Neural cell (in vitro differentiated cells): ENCODE data around the gene HMGCLL1. TPM values are rescaled to one million over a fixed set of nuclear protein-coding genes. Genes with fewer than 3 reads are reported as not detected.

ENCODE experiments used
- H2AFZ ChIP-seq: fragments of 200-600, 300-800 bp; sonication (generic), shearing (Covaris generic); 2 replicates; pipeline ENCODE4 v1.6.0; 2014; ENCODE audit warnings: low read depth, mild to moderate bottlenecking, antibody characterized with exemption, low read length, moderate library complexity
- H3F3A ChIP-seq: fragments of 200-600 bp; shearing (Covaris generic); 2 replicates; pipeline ENCODE4 v1.6.1; 2016; ENCODE audit warnings: mild to moderate bottlenecking, moderate library complexity, mixed read lengths, antibody characterized with exemption, low read length; ENCODE audit not compliant: insufficient read depth, poor library complexity, severe bottlenecking
- H3K27ac ChIP-seq: fragments of 200-600, 300-800 bp; sonication (generic), shearing (Covaris generic); 2 replicates; pipeline ENCODE4 v1.5.1; 2014; ENCODE audit warnings: mild to moderate bottlenecking, low read length, moderate library complexity
- H3K27me3 ChIP-seq: fragments of 300-800, 200-600 bp; sonication (generic), shearing (Covaris generic); 2 replicates; pipeline ENCODE4 v1.6.0; 2014; ENCODE audit warnings: mild to moderate bottlenecking, low read depth, low read length, moderate library complexity; ENCODE audit not compliant: insufficient read depth
- H3K36me3 ChIP-seq: fragments of 300-800, 200-600 bp; sonication (generic), shearing (Covaris generic); 2 replicates; pipeline ENCODE4 v1.5.1; 2014; ENCODE audit warnings: mild to moderate bottlenecking, antibody characterized with exemption, low read length, moderate library complexity; ENCODE audit not compliant: insufficient read depth
- H3K4me2 ChIP-seq: fragments of 300-800, 200-600 bp; sonication (generic), shearing (Covaris generic); 2 replicates; pipeline ENCODE4 v1.6.0; 2014; ENCODE audit warnings: mild to moderate bottlenecking, low read length
- H3K4me3 ChIP-seq: fragments of 300-800, 200-600 bp; sonication (generic), shearing (Covaris generic); 2 replicates; pipeline ENCODE4 v1.5.1; 2014; ENCODE audit warnings: mild to moderate bottlenecking, low read length, moderate library complexity
- H3K79me2 ChIP-seq: fragments of 200-600 bp; shearing (Covaris generic); replicated peaks from 2 replicates; pipeline ENCODE4 v1.6.0; 2014; ENCODE audit warnings: mild to moderate bottlenecking, low read length, moderate library complexity; ENCODE audit not compliant: insufficient read depth
- H3K9ac ChIP-seq: fragments of 300-800, 200-600 bp; sonication (generic), shearing (Covaris generic); 2 replicates; pipeline ENCODE4 v1.6.1; 2016; ENCODE audit warnings: mild to moderate bottlenecking, low read length, mixed read lengths
- H3K9me2 ChIP-seq: fragments of 200-600 bp; shearing (Covaris generic); 2 replicates; pipeline ENCODE4 v1.6.1; 2016; ENCODE audit warnings: mild to moderate bottlenecking, low read length, mixed read lengths; ENCODE audit not compliant: insufficient read depth
- H3K9me3 ChIP-seq: fragments of 200-600, 300-800 bp; sonication (generic), shearing (Covaris generic); 2 replicates; pipeline ENCODE4 v1.6.1; 2016; ENCODE audit warnings: mild to moderate bottlenecking, mixed run types, low read length, moderate library complexity, mixed read lengths
- H4K20me1 ChIP-seq: fragments of 200-600 bp; shearing (Covaris generic); 2 replicates; pipeline ENCODE4 v1.6.1; 2016; ENCODE audit warnings: mild to moderate bottlenecking, mixed run types; ENCODE audit not compliant: insufficient read depth
- EP300 ChIP-seq: fragments of 450-650 bp; conservative IDR thresholded peaks from 2 replicates; pipeline ENCODE4 v1.6.1; 2014; ENCODE audit warnings: antibody characterized with exemption, mild to moderate bottlenecking, moderate library complexity; ENCODE audit not compliant: poor library complexity, severe bottlenecking
- EZH2 ChIP-seq: fragments of 200-600, 300-800 bp; shearing (Covaris generic), sonication (generic); IDR thresholded peaks from 2 replicates; pipeline ENCODE4 v1.6.1; 2014; ENCODE audit warnings: antibody characterized with exemption, low read length, borderline replicate concordance, mild to moderate bottlenecking; ENCODE audit not compliant: insufficient read depth, poor library complexity, severe bottlenecking
- MXI1 ChIP-seq: fragments of 450-650 bp; conservative IDR thresholded peaks from 2 replicates; pipeline ENCODE4 v1.6.1; 2014; ENCODE audit warnings: antibody characterized with exemption, mild to moderate bottlenecking; ENCODE audit not compliant: poor library complexity, severe bottlenecking
- POLR2AphosphoS5 ChIP-seq: IDR thresholded peaks from 2 replicates; pipeline ENCODE4 v1.6.1; 2012
- RAD21 ChIP-seq: fragments of 450-650 bp; conservative IDR thresholded peaks from 2 replicates; pipeline ENCODE4 v1.6.1; 2014; ENCODE audit warnings: antibody characterized with exemption, mild to moderate bottlenecking, moderate library complexity
- SMC3 ChIP-seq: fragments of 450-650 bp; conservative IDR thresholded peaks from 2 replicates; pipeline ENCODE4 v1.6.1; 2014; ENCODE audit warnings: antibody characterized with exemption, mild to moderate bottlenecking, moderate library complexity; ENCODE audit not compliant: poor library complexity
- TAF1 ChIP-seq: IDR thresholded peaks from 2 replicates; pipeline ENCODE4 v1.6.1; 2012; ENCODE audit warnings: low read depth
- polyA plus RNA-seq: library from polyadenylated mRNA; depleted of rRNA; stranded (reverse); fragments of >200 nt; gene quantifications from 2 replicates; pipeline ENCODE4 v1.2.3, GENCODE V29; 2014
- TF ChIP-seq, protein P1 (sequence below): fragments of 450-650 bp; IDR thresholded peaks from 2 replicates; pipeline ENCODE4 v1.5.1; 2014; ENCODE audit warnings: antibody characterized with exemption, mild to moderate bottlenecking, moderate library complexity; ENCODE audit not compliant: poor library complexity, severe bottlenecking
- TF ChIP-seq, protein P2 (sequence below): IDR thresholded peaks from 2 replicates; pipeline ENCODE4 v1.6.1; 2012; ENCODE audit warnings: borderline replicate concordance

The HMGCLL1 gene
- polyA plus RNA-seq, 1 donor from 2014 or later = 59.7 TPM

DNA sequence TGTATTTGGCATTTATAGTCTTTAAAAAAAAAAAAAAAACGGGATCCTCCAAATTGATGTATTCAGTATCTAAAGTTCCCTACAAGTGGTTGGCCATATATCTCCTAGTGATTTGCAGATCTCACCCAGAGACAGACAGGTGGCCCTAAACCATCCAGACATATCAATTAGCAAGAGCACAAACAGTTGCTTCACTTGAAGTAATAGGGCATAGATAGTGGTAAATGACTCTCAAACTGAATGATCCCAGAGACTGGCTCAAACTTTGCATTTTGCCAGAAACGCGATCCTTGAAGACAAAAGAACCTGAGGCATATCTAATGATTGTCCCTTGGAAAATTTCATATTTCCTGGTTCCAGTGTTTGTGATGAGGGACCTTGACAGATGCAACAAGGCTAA is 54.6 kb downstream of the HMGCLL1 start:
- TF ChIP-seq RAD21 = no peak
- TF ChIP-seq, protein P1, sequence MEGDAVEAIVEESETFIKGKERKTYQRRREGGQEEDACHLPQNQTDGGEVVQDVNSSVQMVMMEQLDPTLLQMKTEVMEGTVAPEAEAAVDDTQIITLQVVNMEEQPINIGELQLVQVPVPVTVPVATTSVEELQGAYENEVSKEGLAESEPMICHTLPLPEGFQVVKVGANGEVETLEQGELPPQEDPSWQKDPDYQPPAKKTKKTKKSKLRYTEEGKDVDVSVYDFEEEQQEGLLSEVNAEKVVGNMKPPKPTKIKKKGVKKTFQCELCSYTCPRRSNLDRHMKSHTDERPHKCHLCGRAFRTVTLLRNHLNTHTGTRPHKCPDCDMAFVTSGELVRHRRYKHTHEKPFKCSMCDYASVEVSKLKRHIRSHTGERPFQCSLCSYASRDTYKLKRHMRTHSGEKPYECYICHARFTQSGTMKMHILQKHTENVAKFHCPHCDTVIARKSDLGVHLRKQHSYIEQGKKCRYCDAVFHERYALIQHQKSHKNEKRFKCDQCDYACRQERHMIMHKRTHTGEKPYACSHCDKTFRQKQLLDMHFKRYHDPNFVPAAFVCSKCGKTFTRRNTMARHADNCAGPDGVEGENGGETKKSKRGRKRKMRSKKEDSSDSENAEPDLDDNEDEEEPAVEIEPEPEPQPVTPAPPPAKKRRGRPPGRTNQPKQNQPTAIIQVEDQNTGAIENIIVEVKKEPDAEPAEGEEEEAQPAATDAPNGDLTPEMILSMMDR = no peak
- no peak for TF ChIP-seq EZH2
- TF ChIP-seq MXI1 = no peak
- TF ChIP-seq TAF1 = no peak
- TF ChIP-seq, protein P2, sequence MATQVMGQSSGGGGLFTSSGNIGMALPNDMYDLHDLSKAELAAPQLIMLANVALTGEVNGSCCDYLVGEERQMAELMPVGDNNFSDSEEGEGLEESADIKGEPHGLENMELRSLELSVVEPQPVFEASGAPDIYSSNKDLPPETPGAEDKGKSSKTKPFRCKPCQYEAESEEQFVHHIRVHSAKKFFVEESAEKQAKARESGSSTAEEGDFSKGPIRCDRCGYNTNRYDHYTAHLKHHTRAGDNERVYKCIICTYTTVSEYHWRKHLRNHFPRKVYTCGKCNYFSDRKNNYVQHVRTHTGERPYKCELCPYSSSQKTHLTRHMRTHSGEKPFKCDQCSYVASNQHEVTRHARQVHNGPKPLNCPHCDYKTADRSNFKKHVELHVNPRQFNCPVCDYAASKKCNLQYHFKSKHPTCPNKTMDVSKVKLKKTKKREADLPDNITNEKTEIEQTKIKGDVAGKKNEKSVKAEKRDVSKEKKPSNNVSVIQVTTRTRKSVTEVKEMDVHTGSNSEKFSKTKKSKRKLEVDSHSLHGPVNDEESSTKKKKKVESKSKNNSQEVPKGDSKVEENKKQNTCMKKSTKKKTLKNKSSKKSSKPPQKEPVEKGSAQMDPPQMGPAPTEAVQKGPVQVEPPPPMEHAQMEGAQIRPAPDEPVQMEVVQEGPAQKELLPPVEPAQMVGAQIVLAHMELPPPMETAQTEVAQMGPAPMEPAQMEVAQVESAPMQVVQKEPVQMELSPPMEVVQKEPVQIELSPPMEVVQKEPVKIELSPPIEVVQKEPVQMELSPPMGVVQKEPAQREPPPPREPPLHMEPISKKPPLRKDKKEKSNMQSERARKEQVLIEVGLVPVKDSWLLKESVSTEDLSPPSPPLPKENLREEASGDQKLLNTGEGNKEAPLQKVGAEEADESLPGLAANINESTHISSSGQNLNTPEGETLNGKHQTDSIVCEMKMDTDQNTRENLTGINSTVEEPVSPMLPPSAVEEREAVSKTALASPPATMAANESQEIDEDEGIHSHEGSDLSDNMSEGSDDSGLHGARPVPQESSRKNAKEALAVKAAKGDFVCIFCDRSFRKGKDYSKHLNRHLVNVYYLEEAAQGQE = no peak
- no peak for TF ChIP-seq POLR2AphosphoS5
- no peak for TF ChIP-seq SMC3
- TF ChIP-seq EP300 = no peak
- Histone ChIP-seq H3K4me2 (no peak overlapping the region), H3F3A (no peaks in the 10 kb centered on the region), H3K9me2 (no peaks in the 10 kb centered on the region), H3K27me3 (no peaks in the 10 kb centered on the region), H3K4me3 (no peak overlapping the region), H3K9me3 (no peaks in the 10 kb centered on the region), H4K20me1 (no peaks in the 10 kb centered on the region), H3K9ac (no peak overlapping the region), H3K36me3 (no peaks in the 10 kb centered on the region), H3K79me2 (no peaks in the 10 kb centered on the region), H3K27ac (no peak overlapping the region), H2AFZ (no peak overlapping the region)

DNA sequence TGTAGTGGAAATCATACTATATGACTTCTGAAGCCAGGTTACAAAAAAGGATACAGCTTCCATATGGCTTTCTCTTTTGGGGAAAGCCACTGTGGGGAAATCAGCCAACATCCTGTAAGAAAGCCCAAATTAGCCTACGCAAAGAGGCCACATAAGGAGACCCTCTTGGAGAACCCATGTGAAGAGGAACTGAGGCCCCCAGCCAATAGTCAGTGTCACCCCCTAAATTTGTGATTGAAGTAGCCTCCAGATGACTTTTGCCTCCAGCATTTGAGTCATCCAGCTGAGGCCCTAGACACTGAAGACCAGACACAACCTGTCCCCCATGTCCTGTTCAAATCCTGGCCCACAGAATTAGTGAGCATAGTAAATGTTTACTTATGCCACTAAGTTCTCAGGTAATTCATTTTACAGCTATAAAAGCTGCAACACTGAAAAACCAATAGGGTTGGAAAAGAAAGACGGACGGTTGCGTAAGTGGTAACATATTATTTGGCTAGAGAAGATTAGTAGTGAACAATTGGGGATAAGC is 60.4 kb downstream of the HMGCLL1 start:
- TF ChIP-seq, protein P2 = no peak
- no peak for TF ChIP-seq EZH2
- no peak for TF ChIP-seq EP300
- no peak for TF ChIP-seq MXI1
- no peak for TF ChIP-seq POLR2AphosphoS5
- TF ChIP-seq, protein P1 = no peak
- no peak for TF ChIP-seq RAD21
- no peak for TF ChIP-seq TAF1
- TF ChIP-seq SMC3 = no peak
- Histone ChIP-seq H3K9ac (no peak overlapping the region), H3K36me3 (no peaks in the 10 kb centered on the region), H3K4me2 (no peak overlapping the region), H4K20me1 (no peaks in the 10 kb centered on the region), H3K27ac (no peak overlapping the region), H3K4me3 (no peak overlapping the region), H3K9me3 (no peaks in the 10 kb centered on the region), H2AFZ (no peak overlapping the region), H3K27me3 (no peaks in the 10 kb centered on the region), H3F3A (no peaks in the 10 kb centered on the region), H3K79me2 (no peaks in the 10 kb centered on the region), H3K9me2 (no peaks in the 10 kb centered on the region)
